ENCODE results near the gene CSPG4.

GRCh38 chr15:75727851-75728715 is 15.4 kb upstream of the CSPG4 start:
- no peak for TF ChIP-seq EZH2 (IDR thresholded peaks at IDR 0.05)
- no peak for TF ChIP-seq POLR2AphosphoS5 (IDR thresholded peaks at IDR 0.05; ENCODE audit: borderline replicate concordance, low read depth, low read length)
